Fibroblast of lung (primary cell): Measurements from ENCODE around the gene RAB20. TPM values are rescaled to one million over a fixed set of nuclear protein-coding genes. Genes with fewer than 3 reads are reported as not detected.
"Not testable (repeated sequence)": the region's sequence is repeated elsewhere in the genome, so short reads cannot be mapped to it uniquely, and the experiment has no call there.

Experiments
- DNase-seq, 2 donors: peaks; one replicate each; pipeline versions ENCODE4 v3.0.0 to v3.0.0-alpha.2; 2010; ENCODE audit warnings: low read depth in 2 of 2
- H2AFZ ChIP-seq: 2 replicates; pipeline ENCODE4 v1.5.1; 2012; ENCODE audit warnings: low read length, control low read depth, inconsistent platforms
- H3K27ac ChIP-seq: 2 replicates; pipeline ENCODE4 v1.5.1; 2011; ENCODE audit warnings: low read length, control low read depth; ENCODE audit not compliant: insufficient read depth
- H3K27me3 ChIP-seq: 2 replicates; pipeline ENCODE4 v1.5.1; 2011; ENCODE audit warnings: mild to moderate bottlenecking, low read length; ENCODE audit not compliant: control insufficient read depth, insufficient read depth
- H3K36me3 ChIP-seq: 2 replicates; pipeline ENCODE4 v1.5.1; 2011; ENCODE audit warnings: low read length; ENCODE audit not compliant: control insufficient read depth, insufficient read depth
- H3K4me1 ChIP-seq: 2 replicates; pipeline ENCODE4 v1.5.1; 2011; ENCODE audit warnings: low read length; ENCODE audit not compliant: control insufficient read depth, insufficient read depth; ENCODE audit errors: extremely low read depth
- H3K4me2 ChIP-seq: 2 replicates; pipeline ENCODE4 v1.5.1; 2011; ENCODE audit warnings: low read length, control low read depth; ENCODE audit not compliant: insufficient read depth; ENCODE audit errors: extremely low read depth
- H3K4me3 ChIP-seq, 4 experiments: fragments of 200-600 bp in 1 of 4; sonication (generic) in 1 of 4; replicated peaks in 1 of 4; 2 replicates each; pipeline ENCODE4 v1.5.1; 2011 to 2016; ENCODE audit warnings: low read length in 4 of 4, low read depth in 3 of 4, mild to moderate bottlenecking in 3 of 4, control low read depth in 2 of 4, inconsistent platforms in 1 of 4, mixed read lengths in 1 of 4; ENCODE audit not compliant: insufficient read depth in 1 of 4; ENCODE audit errors: control extremely low read depth in 1 of 4
- H3K79me2 ChIP-seq: 2 replicates; pipeline ENCODE4 v1.5.1; 2012; ENCODE audit warnings: mild to moderate bottlenecking, low read length, inconsistent platforms; ENCODE audit not compliant: control insufficient read depth, insufficient read depth
- H3K9ac ChIP-seq: 2 replicates; pipeline ENCODE4 v1.5.1; 2011; ENCODE audit warnings: mild to moderate bottlenecking, low read length, control low read depth; ENCODE audit not compliant: insufficient read depth
- H3K9me3 ChIP-seq: 2 replicates; pipeline ENCODE4 v1.5.1; 2012; ENCODE audit warnings: low read depth, low read length; ENCODE audit not compliant: control insufficient read depth, insufficient read depth
- H4K20me1 ChIP-seq: 2 replicates; pipeline ENCODE4 v1.5.1; 2011; ENCODE audit warnings: low read length; ENCODE audit not compliant: control insufficient read depth, insufficient read depth; ENCODE audit errors: extremely low read depth
- CTCF ChIP-seq, 2 donors: IDR thresholded peaks in 1 of 2; conservative IDR thresholded peaks in 1 of 2; 1 replicate in 1 of 2; 2 replicates in 1 of 2; pipeline ENCODE4 v1.5.1; 2011 to 2012; ENCODE audit warnings: low read length in 2 of 2, control low read depth in 1 of 2, inconsistent platforms in 1 of 2, low read depth in 1 of 2, mild to moderate bottlenecking in 1 of 2
- EZH2 ChIP-seq: IDR thresholded peaks from 2 replicates; pipeline ENCODE4 v1.5.1; 2012; ENCODE audit warnings: low read length, control low read depth, mild to moderate bottlenecking; ENCODE audit errors: missing control alignments
- polyA plus RNA-seq, 2 donors: library from polyadenylated mRNA; depleted of rRNA in 1 of 2; stranded (reverse) in 1 of 2; unstranded in 1 of 2; fragments of >200 nt; gene quantifications; 2 replicates each; pipeline ENCODE4 v1.2.1, GENCODE V29; 2011 to 2012; ENCODE audit warnings: missing spikeins in 1 of 2
- total RNA-seq: library from RNA; depleted of rRNA; stranded (reverse); fragments of >200 nt; gene quantifications from 2 replicates; pipeline ENCODE4 v1.2.1, GENCODE V29; 2014

RAB20 gene
- total and polyA plus RNA-seq, 2 donors (not counting 1 experiment from before 2014, with no cell fraction given): 3.5 to 4.3 TPM

GRCh38 chr13:110571896-110572777 is 10.6 kb upstream of the RAB20 start:
- H3K4me1 ChIP-seq: no peaks in the 10 kb centered on the region
- DNase-seq: no peak
- no peak overlapping the region for H3K27ac ChIP-seq
- no peaks in the 10 kb centered on the region for H3K9me3 ChIP-seq
- no peaks in the 10 kb centered on the region for H3K79me2 ChIP-seq
- H3K36me3 ChIP-seq: no peaks in the 10 kb centered on the region
- H3K27me3 ChIP-seq: peaks cover 22% of the 10 kb centered on the region
- no peak overlapping the region for H2AFZ ChIP-seq
- no peak overlapping the region for H3K4me2 ChIP-seq
- no peak for TF ChIP-seq CTCF (conservative IDR thresholded peaks at IDR 0.05 in 1 of 2, IDR thresholded peaks at IDR 0.05 in 1 of 2; ENCODE audit: low read depth in 1 of 2, low read length in 2 of 2)
- TF ChIP-seq EZH2: no peak
- H3K4me3 ChIP-seq: no peak overlapping the region
- no peaks in the 10 kb centered on the region for H4K20me1 ChIP-seq
- no peak overlapping the region for H3K9ac ChIP-seq

- no peaks in the 10 kb centered on the region for H3K79me2 ChIP-seq
- TF ChIP-seq EZH2: no peak
- TF ChIP-seq CTCF (conservative IDR thresholded peaks at IDR 0.05 in 1 of 2, IDR thresholded peaks at IDR 0.05 in 1 of 2; ENCODE audit: low read depth in 1 of 2, low read length in 2 of 2): no peak
- no peaks in the 10 kb centered on the region for H4K20me1 ChIP-seq
- no peaks in the 10 kb centered on the region for H3K4me1 ChIP-seq
- H2AFZ ChIP-seq: no peak overlapping the region
- no peak for DNase-seq
- H3K9ac ChIP-seq: no peak overlapping the region
- H3K27me3 ChIP-seq: peaks cover 22% of the 10 kb centered on the region
- no peaks in the 10 kb centered on the region for H3K9me3 ChIP-seq
- no peaks in the 10 kb centered on the region for H3K36me3 ChIP-seq
- H3K4me2 ChIP-seq: no peak overlapping the region
- H3K27ac ChIP-seq: no peak overlapping the region
- no peak overlapping the region for H3K4me3 ChIP-seq
These were observed 9.4 kb upstream of the RAB20 start for GRCh38 chr13:110570886-110571285.

- H3K9ac ChIP-seq, H3K4me1 ChIP-seq, H3K79me2 ChIP-seq, DNase-seq, H3K27ac ChIP-seq, H3K4me3 ChIP-seq, H2AFZ ChIP-seq, H3K9me3 ChIP-seq, H3K4me2 ChIP-seq, H3K36me3 ChIP-seq, H4K20me1 ChIP-seq: not testable (repeated sequence)
- peaks cover 22% of the 10 kb centered on the region for H3K27me3 ChIP-seq
These were observed 8.4 kb upstream of the RAB20 start for GRCh38 chr13:110569962-110570361.
